Astrocyte of the spinal cord (primary cell): ENCODE data around the gene CYP2F1.

ENCODE experiments used
- DNase-seq: peaks from one replicate; pipeline ENCODE4 v3.0.0; 2011; ENCODE audit warnings: low read depth, low spot score
- H3K4me3 ChIP-seq: 2 replicates; pipeline ENCODE4 v1.5.1; 2011; ENCODE audit warnings: low read depth, mild to moderate bottlenecking, low read length, moderate library complexity
- CTCF ChIP-seq: IDR thresholded peaks from 2 replicates; pipeline ENCODE4 v1.5.1; 2012; ENCODE audit warnings: low read depth, mild to moderate bottlenecking, low read length, inconsistent platforms
- in situ Hi-C: cut with HindIII; loops from 2 replicates; pipeline ENCODE4 v1.10.0; 2017; ENCODE audit warnings: low sequenced_read_pairs

CYP2F1 gene

GRCh38 chr19:41114132-41114531, at the start of gene CYP2F1:
CYP2F1 (plus strand) TSS chr19:41114432; CDS start chr19:41116189, 1,757 bp downstream.
- no peak for TF ChIP-seq CTCF
- in situ Hi-C loops: no loop called here

GRCh38 chr19:41064974-41065569, 49.2 kb upstream of the CYP2F1 start:
- H3K4me3 ChIP-seq: no peak overlapping the region
- no peak for TF ChIP-seq CTCF
- in situ Hi-C loops: no loop called here
- peak; percentile 4 for DNase-seq

More at GRCh38 chr19:41114132-41114531, at the start of gene CYP2F1:
- H3K4me3 ChIP-seq: no peak within 1 kb of the TSS
- no peak for DNase-seq

- in situ Hi-C loops: no loop called here
- DNase-seq: no peak
- no peak for TF ChIP-seq CTCF
- H3K4me3 ChIP-seq: no peak overlapping the region
These were observed 37.9 kb upstream of the CYP2F1 start for GRCh38 chr19:41076286-41076685.

- DNase-seq: no peak
- no peak overlapping the region for H3K4me3 ChIP-seq
- in situ Hi-C loops: no loop called here
- no peak for TF ChIP-seq CTCF
These were observed 30.7 kb upstream of the CYP2F1 start for GRCh38 chr19:41083516-41083915.

- no peak overlapping the region for H3K4me3 ChIP-seq
- TF ChIP-seq CTCF: no peak
- DNase-seq: no peak
- in situ Hi-C loops: no loop called here
These were observed 28.4 kb upstream of the CYP2F1 start for GRCh38 chr19:41085748-41086415.

- TF ChIP-seq CTCF: no peak
- no peak for DNase-seq
- no peak within 1 kb of the TSS for H3K4me3 ChIP-seq
- in situ Hi-C loops: no loop called here
These were observed 26.1 kb upstream of the CYP2F1 start, which contains the start of gene CYP2A13 for GRCh38 chr19:41088151-41088550. CYP2A13 (plus strand) TSS chr19:41088451; CDS start chr19:41088472, 21 bp downstream.
